Keratinocyte (primary cell): Measurements from ENCODE around the gene FAM217B. TPM values are rescaled to one million over a fixed set of nuclear protein-coding genes. Genes with fewer than 3 reads are reported as not detected.

Experiments used
- DNase-seq: peaks from one replicate; pipeline ENCODE4 v3.0.0-alpha.2; 2011; ENCODE audit warnings: low read depth, missing footprints, low spot score
- FAIRE-seq: peaks from 2 replicates; lab custom pipeline; 2011; peaks lifted over from hg19 to GRCh38; lab: Jason Lieb, UNC
- H2AFZ ChIP-seq: 2 replicates; pipeline ENCODE4 v1.6.0; 2012; ENCODE audit warnings: low read length, control low read depth, inconsistent platforms; ENCODE audit not compliant: control insufficient read depth
- H3K27ac ChIP-seq: 2 replicates; pipeline ENCODE4 v1.5.1; 2011; ENCODE audit warnings: low read length; ENCODE audit not compliant: control insufficient read depth, insufficient read depth
- H3K27me3 ChIP-seq: 3 replicates; pipeline ENCODE4 v1.6.0; 2011; ENCODE audit warnings: low read length; ENCODE audit not compliant: control insufficient read depth, insufficient read depth; ENCODE audit errors: extremely low read depth
- H3K36me3 ChIP-seq, 2 experiments: 2 replicates in 1 of 2; 3 replicates in 1 of 2; pipeline ENCODE4 v1.5.1; 2011; ENCODE audit warnings: low read length in 2 of 2, mild to moderate bottlenecking in 1 of 2; ENCODE audit not compliant: control insufficient read depth in 2 of 2, insufficient read depth in 2 of 2; ENCODE audit errors: extremely low read depth in 1 of 2
- H3K4me1 ChIP-seq: 3 replicates; pipeline ENCODE4 v1.5.1; 2011; ENCODE audit warnings: low read length; ENCODE audit not compliant: control insufficient read depth, insufficient read depth; ENCODE audit errors: extremely low read depth
- H3K4me2 ChIP-seq: 3 replicates; pipeline ENCODE4 v1.6.0; 2011; ENCODE audit warnings: low read depth, low read length; ENCODE audit not compliant: control insufficient read depth, insufficient read depth; ENCODE audit errors: extremely low read depth
- H3K4me3 ChIP-seq, 3 experiments: fragments of 200-600 bp in 1 of 3; sonication (generic) in 1 of 3; 2 replicates in 2 of 3; 3 replicates in 1 of 3; pipeline ENCODE4 v1.5.1; 2011 to 2016; ENCODE audit warnings: low read length in 3 of 3, mild to moderate bottlenecking in 3 of 3, control low read depth in 2 of 3, inconsistent platforms in 1 of 3, low read depth in 1 of 3, mixed read lengths in 1 of 3, mixed run types in 1 of 3, moderate library complexity in 1 of 3; ENCODE audit not compliant: control insufficient read depth in 2 of 3, insufficient read depth in 2 of 3; ENCODE audit errors: extremely low read depth in 1 of 3
- H3K79me2 ChIP-seq: 2 replicates; pipeline ENCODE4 v1.6.0; 2012; ENCODE audit warnings: low read length; ENCODE audit not compliant: control insufficient read depth, insufficient read depth
- H3K9ac ChIP-seq: 3 replicates; pipeline ENCODE4 v1.6.0; 2011; ENCODE audit warnings: low read length; ENCODE audit not compliant: control insufficient read depth, insufficient read depth; ENCODE audit errors: extremely low read depth
- H3K9me1 ChIP-seq: 3 replicates; pipeline ENCODE4 v1.6.0; 2011; ENCODE audit warnings: low read length; ENCODE audit not compliant: control insufficient read depth, insufficient read depth; ENCODE audit errors: extremely low read depth
- H3K9me3 ChIP-seq: 2 replicates; pipeline ENCODE4 v1.5.1; 2012; ENCODE audit warnings: low read depth, low read length; ENCODE audit not compliant: control insufficient read depth
- H4K20me1 ChIP-seq: 3 replicates; pipeline ENCODE4 v1.6.0; 2011; ENCODE audit warnings: low read length; ENCODE audit not compliant: control insufficient read depth, insufficient read depth; ENCODE audit errors: extremely low read depth
- EZH2 ChIP-seq: IDR thresholded peaks from one replicate; pipeline ENCODE4 v1.6.1; 2012; ENCODE audit warnings: inconsistent platforms, mild to moderate bottlenecking, low read length, moderate library complexity
- dilution Hi-C: fragments of 300-500 bp; cut with MboI; formaldehyde crosslinking; loops from one replicate; pipeline ENCODE4 v1.7.0; 2020; ENCODE audit warnings: low sequenced_read_pairs; ENCODE audit not compliant: extremely low pct_ligation_motif_present
- polyA plus RNA-seq, 5 experiments: library from polyadenylated mRNA; depleted of rRNA in 3 of 5; stranded (reverse) in 3 of 5; stranded (forward) in 1 of 5; unstranded in 1 of 5; fragments of >200 nt; gene quantifications; 1 replicate in 1 of 5; 2 replicates in 3 of 5; 3 replicates in 1 of 5; pipeline versions ENCODE4 v1.2.1 to v1.2.3, GENCODE V29; 2011 to 2012; ENCODE audit warnings: missing spikeins in 2 of 5, low read depth in 1 of 5, low replicate concordance in 1 of 5
- TF ChIP-seq, protein P1 (sequence below), 3 experiments: IDR thresholded peaks in 1 of 3; conservative IDR thresholded peaks in 1 of 3; optimal IDR thresholded peaks in 1 of 3; 2 replicates in 2 of 3; 3 replicates in 1 of 3; pipeline versions ENCODE3 to v1.5.1; 2011; ENCODE audit warnings: low read length in 3 of 3, mild to moderate bottlenecking in 3 of 3, moderate library complexity in 2 of 3, control low read depth in 1 of 3, inconsistent platforms in 1 of 3; ENCODE audit not compliant: insufficient read depth in 2 of 3; ENCODE audit errors: extremely low read depth in 1 of 3

Gene FAM217B
- polyA plus RNA-seq, 1 donor (not counting 4 experiments of a cell fraction or from before 2014, with no cell fraction given), result 10.1 TPM

DNA sequence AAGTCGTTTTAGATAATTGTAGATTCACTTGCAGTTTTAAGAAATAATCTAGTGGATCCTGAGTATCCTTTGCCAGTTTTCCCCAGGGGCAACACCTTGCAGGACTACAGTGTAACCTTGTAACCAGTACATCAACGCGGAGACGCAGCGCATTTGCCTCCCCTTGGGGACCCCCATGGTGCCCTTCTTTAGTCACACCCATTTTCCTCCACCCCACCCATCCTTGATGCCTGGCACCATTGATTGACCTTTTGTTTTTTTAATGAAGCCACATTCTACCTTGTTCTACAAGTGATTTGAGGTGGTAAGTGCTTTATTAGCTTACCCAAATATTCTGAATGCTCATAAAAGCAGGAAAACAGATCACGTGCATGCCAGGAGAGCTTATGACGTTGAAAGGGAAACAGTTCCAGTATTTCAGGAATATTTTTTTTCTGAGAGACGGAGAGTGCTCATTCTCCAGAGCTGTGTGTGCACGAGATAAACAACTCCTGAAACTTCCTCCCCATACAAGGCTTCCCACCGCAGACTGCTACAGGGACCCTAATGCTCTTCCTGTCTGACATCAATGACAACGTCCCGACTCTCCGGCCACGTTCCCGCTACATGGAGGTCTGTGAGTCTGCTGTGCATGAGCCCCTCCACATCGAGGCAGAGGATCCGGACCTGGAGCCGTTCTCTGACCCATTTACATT is 53.7 kb downstream of the FAM217B start:
- TF ChIP-seq, protein P1, sequence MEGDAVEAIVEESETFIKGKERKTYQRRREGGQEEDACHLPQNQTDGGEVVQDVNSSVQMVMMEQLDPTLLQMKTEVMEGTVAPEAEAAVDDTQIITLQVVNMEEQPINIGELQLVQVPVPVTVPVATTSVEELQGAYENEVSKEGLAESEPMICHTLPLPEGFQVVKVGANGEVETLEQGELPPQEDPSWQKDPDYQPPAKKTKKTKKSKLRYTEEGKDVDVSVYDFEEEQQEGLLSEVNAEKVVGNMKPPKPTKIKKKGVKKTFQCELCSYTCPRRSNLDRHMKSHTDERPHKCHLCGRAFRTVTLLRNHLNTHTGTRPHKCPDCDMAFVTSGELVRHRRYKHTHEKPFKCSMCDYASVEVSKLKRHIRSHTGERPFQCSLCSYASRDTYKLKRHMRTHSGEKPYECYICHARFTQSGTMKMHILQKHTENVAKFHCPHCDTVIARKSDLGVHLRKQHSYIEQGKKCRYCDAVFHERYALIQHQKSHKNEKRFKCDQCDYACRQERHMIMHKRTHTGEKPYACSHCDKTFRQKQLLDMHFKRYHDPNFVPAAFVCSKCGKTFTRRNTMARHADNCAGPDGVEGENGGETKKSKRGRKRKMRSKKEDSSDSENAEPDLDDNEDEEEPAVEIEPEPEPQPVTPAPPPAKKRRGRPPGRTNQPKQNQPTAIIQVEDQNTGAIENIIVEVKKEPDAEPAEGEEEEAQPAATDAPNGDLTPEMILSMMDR (optimal IDR thresholded peaks at IDR 0.05 in 1 of 3, IDR thresholded peaks at IDR 0.05 in 1 of 3, conservative IDR thresholded peaks at IDR 0.05 in 1 of 3; ENCODE audit: extremely low read depth in 1 of 3, insufficient read depth in 2 of 3, low read length in 3 of 3), result no peak
- TF ChIP-seq EZH2, result no peak
- dilution Hi-C loops, result no loop called here
- H3K36me3 ChIP-seq, result no peaks in the 10 kb centered on the region
- H3K9ac ChIP-seq, result peak overlapping the region; percentile 66
- H4K20me1 ChIP-seq, result no peaks in the 10 kb centered on the region
- FAIRE-seq (no peak), DNase-seq (no peak)
- H3K4me1 ChIP-seq, result peaks cover 27% of the 10 kb centered on the region
- peak overlapping the region; percentile 86 for H2AFZ ChIP-seq
- H3K9me3 ChIP-seq, result no peaks in the 10 kb centered on the region
- peak overlapping the region; percentile 72 for H3K27ac ChIP-seq
- H3K4me3 ChIP-seq, result peak overlapping the region in 1 of 3 experiments; percentile 49
- H3K4me2 ChIP-seq, result peak overlapping the region; percentile 80
- no peaks in the 10 kb centered on the region for H3K79me2 ChIP-seq
- peaks cover 2% of the 10 kb centered on the region for H3K9me1 ChIP-seq
- H3K27me3 ChIP-seq, result no peaks in the 10 kb centered on the region

DNA sequence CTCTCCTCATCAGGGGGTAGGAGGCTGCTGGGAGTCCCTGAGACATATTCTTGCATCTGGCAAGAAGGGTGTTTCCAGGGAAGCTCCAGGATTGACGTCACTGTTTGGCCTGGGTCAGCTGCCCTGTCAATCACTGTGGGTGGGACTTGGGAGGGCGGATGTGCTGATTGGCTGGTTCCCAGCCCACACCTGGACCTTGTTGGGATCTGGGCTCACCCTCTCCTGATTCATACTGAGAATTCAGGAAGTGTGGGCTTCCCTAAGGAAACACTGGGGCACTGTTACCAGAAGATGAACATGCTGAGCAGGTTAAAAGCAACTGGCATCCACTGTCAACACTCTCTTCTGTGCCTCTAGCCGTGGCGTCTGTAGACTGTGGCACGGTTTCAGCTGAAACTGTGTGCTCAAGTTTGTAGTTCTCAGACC is 54.5 kb downstream of the FAM217B start:
- peaks cover 2% of the 10 kb centered on the region for H3K9me1 ChIP-seq
- H3K4me1 ChIP-seq, result peaks cover 27% of the 10 kb centered on the region
- H3K79me2 ChIP-seq, result no peaks in the 10 kb centered on the region
- H3K36me3 ChIP-seq, result no peaks in the 10 kb centered on the region
- H3K27me3 ChIP-seq, result no peaks in the 10 kb centered on the region
- H3K4me3 ChIP-seq, result peak overlapping the region in 1 of 3 experiments; percentile 49
- H4K20me1 ChIP-seq, result no peaks in the 10 kb centered on the region
- dilution Hi-C loops, result no loop called here
- peak overlapping the region; percentile 86 for H2AFZ ChIP-seq
- H3K9ac ChIP-seq, result peak overlapping the region; percentile 66
- DNase-seq (peak; percentile 75), FAIRE-seq (peak; percentile 98)
- peak overlapping the region; percentile 72 for H3K27ac ChIP-seq
- H3K4me2 ChIP-seq, result peak overlapping the region; percentile 80
- H3K9me3 ChIP-seq, result no peaks in the 10 kb centered on the region
- TF ChIP-seq EZH2, result no peak
- TF ChIP-seq, protein P1 (optimal IDR thresholded peaks at IDR 0.05 in 1 of 3, IDR thresholded peaks at IDR 0.05 in 1 of 3, conservative IDR thresholded peaks at IDR 0.05 in 1 of 3; ENCODE audit: extremely low read depth in 1 of 3, insufficient read depth in 2 of 3, low read length in 3 of 3), result no peak
